A204.1 (cell line): ENCODE data around the gene ARID1B.
"Not testable (repeated sequence)": the region's sequence is repeated elsewhere in the genome, so short reads cannot be mapped to it uniquely, and the experiment has no call there.

Source experiments
- FAIRE-seq: peaks from 2 replicates; lab custom pipeline; 2012; peaks lifted over from hg19 to GRCh38; lab: Jason Lieb, UNC

ARID1B gene

DNA sequence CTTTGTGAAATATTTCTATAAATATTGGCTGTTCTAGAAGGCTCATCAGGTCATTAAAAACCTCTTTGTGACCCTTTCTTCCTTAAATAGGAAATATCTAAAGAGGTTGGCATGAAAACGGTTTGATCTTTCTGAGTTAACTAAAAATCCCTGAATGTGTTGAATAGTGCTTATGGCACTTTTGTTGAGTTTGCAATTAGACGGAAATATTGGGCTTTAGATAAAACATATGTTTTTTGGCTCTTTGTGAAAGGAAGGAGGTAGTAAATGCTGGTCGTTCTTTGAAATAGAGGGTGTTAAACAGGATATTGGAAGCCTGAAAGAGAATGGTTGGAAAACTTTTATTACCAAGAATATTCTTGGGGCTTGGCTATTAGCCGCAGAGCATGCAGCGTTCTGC, 163.0 kb downstream of the ARID1B start:
- FAIRE-seq: no peak

DNA sequence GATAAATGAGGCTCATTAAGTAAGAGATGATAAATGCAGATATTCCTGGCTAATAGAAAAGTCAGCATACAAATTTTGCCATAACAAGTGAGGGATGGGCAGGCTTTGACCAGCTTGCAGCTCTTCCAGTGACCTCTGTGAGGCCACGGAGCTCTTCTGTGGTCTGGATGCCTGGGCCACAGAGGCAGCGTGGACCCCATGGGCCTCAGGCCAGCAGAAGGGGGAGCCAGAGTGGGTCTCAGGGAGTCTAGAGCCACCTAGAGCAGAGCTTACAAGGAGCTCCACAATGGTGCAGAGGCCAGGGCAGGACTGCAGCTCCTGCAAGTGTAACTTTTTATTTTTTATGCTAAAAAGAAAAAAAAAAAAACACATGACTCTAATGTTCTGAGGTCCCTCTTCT, 165.1 kb downstream of the ARID1B start:
- no peak for FAIRE-seq

GRCh38 chr6:156943166-156943565, 166.0 kb downstream of the ARID1B start:
- FAIRE-seq: no peak

- no peak for FAIRE-seq
Measured at GRCh38 chr6:156943816-156944215, 166.6 kb downstream of the ARID1B start.

DNA sequence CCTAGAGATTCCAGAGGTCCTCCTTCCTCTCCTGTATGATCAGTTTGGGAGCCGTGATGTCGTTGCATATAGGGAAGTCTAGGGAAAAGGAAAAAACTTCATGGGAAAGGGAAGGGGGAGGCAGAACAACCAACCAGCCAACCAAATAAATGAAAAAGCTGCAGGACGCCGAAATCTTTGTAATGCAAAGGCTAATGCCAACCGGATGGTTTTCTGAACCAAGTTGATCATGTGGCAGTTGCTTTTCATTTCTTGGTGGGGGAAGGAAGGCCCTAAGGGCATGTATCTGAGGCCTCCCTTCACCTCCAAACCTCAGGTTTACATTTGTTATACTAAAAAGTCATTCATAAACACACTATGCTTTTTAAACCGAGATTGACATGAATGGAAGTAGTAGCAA, 167.2 kb downstream of the ARID1B start:
- no peak for FAIRE-seq

- not testable (repeated sequence) for FAIRE-seq
Measured at GRCh38 chr6:156945789-156946172, 168.6 kb downstream of the ARID1B start.

DNA sequence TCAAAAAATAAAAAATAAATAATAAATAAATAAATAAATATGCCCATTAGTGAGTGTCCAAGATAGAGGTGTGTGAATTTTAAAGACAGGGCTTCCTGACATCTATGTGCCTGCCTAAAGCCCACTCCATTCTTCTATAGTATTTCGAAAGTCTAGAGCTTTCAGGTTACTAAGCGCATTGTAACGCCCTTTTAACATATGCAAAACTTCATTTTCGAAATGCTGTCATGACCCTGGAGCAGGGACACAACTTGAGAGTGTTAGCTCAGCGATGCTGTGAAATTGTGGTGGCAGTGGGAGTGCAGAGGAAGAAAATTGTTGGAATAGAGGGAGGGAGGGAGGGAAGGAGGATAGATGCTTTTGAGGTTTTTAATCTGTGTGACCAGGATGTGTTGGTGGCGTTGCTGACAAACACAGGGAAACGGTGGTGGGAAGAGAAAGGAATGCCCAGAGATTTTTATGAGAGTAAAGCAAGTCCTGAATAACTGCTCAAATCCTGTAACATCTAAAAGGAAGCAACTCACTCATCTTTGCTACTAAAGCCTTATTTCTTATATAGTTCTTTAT, 169.3 kb downstream of the ARID1B start:
- no peak for FAIRE-seq

DNA sequence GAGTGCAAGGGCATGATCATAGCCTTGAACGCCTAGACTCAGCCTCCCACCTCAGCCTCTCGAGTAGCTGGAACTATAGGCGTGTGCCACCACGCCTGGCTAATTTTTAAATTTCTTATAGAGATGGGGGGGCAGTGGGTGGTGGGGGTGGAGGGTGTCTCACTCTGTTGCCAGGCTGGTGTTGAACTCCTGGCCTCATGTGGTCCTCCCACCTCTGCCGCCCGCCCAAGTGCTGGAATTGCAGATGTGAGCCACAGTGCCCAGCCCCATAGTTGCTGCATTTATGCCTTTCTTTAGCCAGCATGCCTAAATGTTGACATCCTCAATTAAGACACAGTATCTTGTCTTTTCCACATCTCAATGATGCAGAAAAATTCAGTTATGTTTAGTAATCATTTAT, 171.1 kb downstream of the ARID1B start:
- no peak for FAIRE-seq

- FAIRE-seq: no peak
Measured at GRCh38 chr6:156948807-156949206, 171.6 kb downstream of the ARID1B start.

DNA sequence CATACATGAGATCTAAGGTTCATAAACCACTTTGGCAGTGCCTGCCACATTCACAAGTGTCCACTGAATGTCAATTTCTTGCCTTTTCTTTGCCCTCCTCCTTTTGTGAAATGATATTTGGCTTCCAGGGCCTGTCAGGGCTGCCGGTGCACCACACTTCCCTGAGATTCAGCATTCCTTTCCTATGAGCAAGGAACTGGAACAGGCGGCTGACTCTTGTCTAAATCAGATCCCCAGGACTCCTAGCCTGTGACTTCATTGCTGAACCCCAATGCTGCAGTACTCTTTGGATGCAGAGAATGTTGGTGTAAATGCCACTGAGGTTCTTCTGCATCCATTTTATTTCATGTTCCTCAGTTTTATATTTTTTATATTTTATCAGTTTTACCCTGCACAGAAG, 172.2 kb downstream of the ARID1B start:
- FAIRE-seq: no peak

GRCh38 chr6:156950084-156950483, 172.9 kb downstream of the ARID1B start:
- no peak for FAIRE-seq

DNA sequence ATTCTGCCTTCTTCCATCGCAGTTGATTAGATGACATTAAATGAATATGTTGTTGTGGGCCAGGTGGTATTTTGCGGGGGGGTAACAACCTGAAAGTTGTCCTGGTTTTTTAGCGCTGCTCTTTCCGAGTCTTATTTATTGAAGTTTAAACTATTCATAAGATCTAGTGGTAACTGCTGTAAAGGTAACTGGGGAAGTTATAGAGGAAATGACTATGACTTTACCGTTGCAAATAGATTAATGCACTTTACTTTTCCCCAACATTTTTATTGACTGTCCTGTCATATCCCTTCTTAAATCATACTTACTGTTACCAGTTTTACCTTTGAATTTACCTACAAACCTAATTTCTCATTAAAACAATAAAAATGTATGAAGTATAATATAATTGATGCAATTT, 173.4 kb downstream of the ARID1B start:
- FAIRE-seq: no peak

DNA sequence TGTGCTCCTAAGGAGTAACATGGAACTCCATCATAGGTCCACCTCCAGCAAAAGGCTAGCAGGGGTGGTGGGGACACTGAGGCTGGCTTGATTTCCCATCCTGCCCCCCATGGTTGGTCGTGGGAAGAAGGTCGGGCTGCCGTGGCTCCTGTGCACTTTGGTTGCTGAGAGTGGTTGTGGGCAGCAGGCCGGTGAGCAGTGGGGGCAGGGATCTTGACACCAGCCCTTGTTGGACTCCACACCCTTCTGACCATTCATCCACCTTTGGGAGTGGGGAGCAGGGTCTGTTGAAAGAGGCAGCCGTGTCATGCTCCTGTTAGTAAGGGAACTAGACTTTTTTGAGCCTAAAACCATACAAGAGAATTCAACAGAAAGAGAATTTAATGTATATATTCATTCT, 175.2 kb downstream of the ARID1B start:
- no peak for FAIRE-seq

GRCh38 chr6:156953127-156953478, 175.9 kb downstream of the ARID1B start:
- no peak for FAIRE-seq

DNA sequence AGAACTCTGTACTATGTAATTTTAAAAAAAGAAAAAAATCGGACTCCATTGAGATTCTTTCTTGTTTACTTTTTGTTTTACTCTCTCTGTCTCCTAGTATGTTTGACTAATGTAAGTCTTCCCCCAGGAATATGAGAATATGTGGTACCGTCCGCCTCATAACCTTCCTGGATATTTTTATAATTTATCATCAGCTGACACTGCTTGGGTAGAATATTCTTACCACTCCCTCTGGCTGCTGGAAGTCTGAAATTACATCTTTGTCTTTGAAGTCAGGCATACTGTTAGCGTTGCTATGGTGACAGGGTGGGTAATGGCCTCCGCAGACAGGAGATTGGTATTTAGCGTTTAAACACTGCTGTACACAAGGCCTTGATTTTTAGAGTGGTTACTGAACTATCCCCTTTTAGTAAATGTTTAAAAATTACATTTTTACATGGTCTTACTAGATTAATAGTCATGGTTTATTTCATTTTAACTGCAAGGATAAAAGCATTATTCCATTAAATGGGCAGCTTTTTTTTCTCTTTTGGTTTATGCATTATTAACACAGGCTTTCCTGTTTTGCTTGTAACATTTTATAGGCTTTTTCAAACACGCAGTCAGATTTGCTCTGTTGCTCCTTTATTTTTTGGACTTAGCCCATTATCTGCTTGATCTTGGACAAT, 176.4 kb downstream of the ARID1B start:
- FAIRE-seq: no peak

- FAIRE-seq: peak; percentile 23
Measured at GRCh38 chr6:156954191-156954590, 177.0 kb downstream of the ARID1B start.

GRCh38 chr6:156954816-156955215, 177.6 kb downstream of the ARID1B start:
- no peak for FAIRE-seq

DNA sequence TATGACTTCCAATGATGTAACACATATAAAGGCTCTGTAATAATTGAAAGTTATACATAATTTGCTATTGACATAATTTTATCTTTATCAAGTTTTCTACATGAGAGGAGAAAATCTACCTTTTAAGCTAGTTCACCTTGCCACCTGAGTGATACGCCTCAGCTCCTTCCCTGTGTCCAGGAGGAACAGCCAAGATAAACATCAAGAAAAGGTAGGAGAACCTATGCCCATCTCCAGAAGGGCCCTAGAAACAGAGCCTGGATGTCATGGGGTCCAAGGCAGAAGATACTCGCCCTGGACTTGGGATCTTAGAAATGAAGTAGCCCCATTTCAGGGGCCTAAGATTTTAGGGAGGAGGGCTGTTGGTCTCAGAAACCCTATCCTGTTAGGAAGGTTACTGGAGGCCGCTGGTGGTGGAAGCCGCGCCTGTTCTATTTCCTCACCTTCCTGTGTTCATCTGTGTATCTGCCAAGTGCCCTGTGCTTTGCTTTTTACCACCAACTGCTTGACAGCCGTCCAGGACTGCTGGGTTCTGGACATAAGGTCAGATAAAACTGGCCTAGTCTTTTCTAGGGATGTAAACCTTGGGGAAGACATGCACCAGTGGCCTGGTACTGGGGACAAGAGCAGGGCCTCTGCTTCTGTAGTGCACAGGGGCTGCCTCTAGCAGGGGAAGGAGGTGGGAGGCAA, 178.5 kb downstream of the ARID1B start:
- no peak for FAIRE-seq

DNA sequence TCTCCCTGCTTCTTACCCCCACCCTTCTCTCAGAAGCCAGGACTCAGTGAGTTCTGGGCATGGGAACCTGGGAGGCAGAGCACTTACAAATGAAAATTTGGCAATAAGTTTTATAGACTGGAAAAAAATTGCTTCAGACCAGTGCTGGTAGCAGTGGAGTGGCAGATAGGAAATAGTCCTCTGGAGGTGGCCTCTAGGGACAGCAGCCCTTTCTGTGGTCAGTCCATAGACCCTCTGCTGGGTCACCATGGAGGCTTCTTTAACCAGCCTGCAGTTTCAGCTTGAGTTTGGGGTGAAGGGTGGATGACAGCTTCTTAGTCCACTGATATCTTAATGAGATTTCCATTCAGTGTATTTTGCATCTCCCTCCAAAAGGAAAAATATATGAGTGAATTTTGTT, 179.1 kb downstream of the ARID1B start:
- FAIRE-seq: no peak

GRCh38 chr6:156957931-156958547, 180.9 kb downstream of the ARID1B start:
- no peak for FAIRE-seq

GRCh38 chr6:156960525-156960924, 183.3 kb downstream of the ARID1B start:
- FAIRE-seq: no peak

DNA sequence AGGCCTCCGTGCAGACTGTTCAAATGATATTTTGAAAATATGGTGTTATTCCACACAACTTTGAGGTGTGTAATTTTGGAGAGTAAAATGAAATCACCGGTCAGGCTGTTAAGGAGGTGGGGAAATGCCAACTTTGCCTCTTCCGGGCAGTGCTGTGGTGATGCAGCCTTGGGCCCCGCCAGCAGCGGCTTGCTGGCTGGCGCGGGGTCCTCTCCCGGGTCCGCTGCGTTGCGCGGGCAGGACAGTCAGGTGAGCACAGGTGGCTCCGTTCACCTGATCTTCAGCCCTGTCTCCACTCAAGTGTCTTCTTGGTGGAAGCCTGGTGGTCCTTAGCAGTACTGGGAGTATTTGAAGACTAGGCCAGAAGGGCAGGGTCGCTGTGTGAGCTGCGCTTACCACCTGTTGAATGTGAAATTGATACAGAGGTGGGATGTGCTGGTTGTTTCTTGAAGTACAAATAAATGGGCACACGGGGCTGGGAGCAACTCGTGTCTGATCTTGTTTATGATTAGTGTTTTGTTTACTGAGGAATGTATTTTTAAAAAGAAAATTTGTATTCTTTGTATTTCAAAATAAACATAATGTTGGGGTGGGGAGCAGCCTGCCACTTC, 184.2 kb downstream of the ARID1B start:
- no peak for FAIRE-seq
